Neural progenitor cell (in vitro differentiated cells): ENCODE results near the gene DUOXA2. TPM values are rescaled to one million over a fixed set of nuclear protein-coding genes. Genes with fewer than 3 reads are reported as not detected.

Experiments used
- DNase-seq: peaks from one replicate; pipeline ENCODE4 v3.0.0-alpha.2; 2016; ENCODE audit warnings: low spot score
- H2AFZ ChIP-seq: fragments of 200-600 bp; sonication (generic); replicated peaks from 2 replicates; pipeline ENCODE4 v1.6.1; 2016; ENCODE audit warnings: antibody characterized with exemption
- H3F3A ChIP-seq: fragments of 200-600 bp; sonication (generic); 2 replicates; pipeline ENCODE4 v1.6.1; 2016; ENCODE audit warnings: antibody characterized with exemption, low read depth
- H3K27ac ChIP-seq: fragments of 200-600 bp; sonication (generic); 2 replicates; pipeline ENCODE4 v1.5.1; 2016; ENCODE audit warnings: mild to moderate bottlenecking
- H3K27me3 ChIP-seq: fragments of 200-600 bp; sonication (generic); 2 replicates; pipeline ENCODE4 v1.6.1; 2016; ENCODE audit warnings: mild to moderate bottlenecking, moderate library complexity
- H3K36me3 ChIP-seq: fragments of 200-600 bp; sonication (generic); 2 replicates; pipeline ENCODE4 v1.5.1; 2016
- H3K4me1 ChIP-seq: fragments of 200-600 bp; sonication (generic); 2 replicates; pipeline ENCODE4 v1.6.1; 2016; ENCODE audit warnings: mixed run types
- H3K4me2 ChIP-seq: fragments of 200-600 bp; sonication (generic); 2 replicates; pipeline ENCODE4 v1.6.1; 2016
- H3K4me3 ChIP-seq: fragments of 200-600 bp; sonication (generic); 2 replicates; pipeline ENCODE4 v1.5.1; 2016
- H3K79me2 ChIP-seq: fragments of 200-600 bp; sonication (generic); 2 replicates; pipeline ENCODE4 v1.6.1; 2016; ENCODE audit warnings: low read depth
- H3K9ac ChIP-seq: fragments of 200-600 bp; sonication (generic); 2 replicates; pipeline ENCODE4 v1.6.1; 2016
- H3K9me3 ChIP-seq: fragments of 200-600 bp; sonication (generic); 2 replicates; pipeline ENCODE4 v1.5.1; 2016; ENCODE audit warnings: low read depth
- H4K20me1 ChIP-seq: fragments of 200-600 bp; sonication (generic); 2 replicates; pipeline ENCODE4 v1.6.1; 2016; ENCODE audit warnings: low read depth
- H3K27ac Mint-ChIP-seq: 3 replicates; pipeline ENCODE4 v1.8.0; 2021; ENCODE audit warnings: mixed read lengths
- H3K27me3 Mint-ChIP-seq: 2 replicates; pipeline ENCODE4 v1.8.0; 2022; ENCODE audit warnings: low read depth, mild to moderate bottlenecking, inconsistent platforms, moderate library complexity, mixed read lengths; ENCODE audit not compliant: insufficient read depth
- H3K36me3 Mint-ChIP-seq: 3 replicates; pipeline ENCODE4 v1.8.0; 2021; ENCODE audit warnings: mixed read lengths
- H3K4me1 Mint-ChIP-seq: 3 replicates; pipeline ENCODE4 v1.8.0; 2021; ENCODE audit warnings: mixed read lengths
- H3K4me3 Mint-ChIP-seq: 3 replicates; pipeline ENCODE4 v1.8.0; 2021; ENCODE audit warnings: mild to moderate bottlenecking, moderate library complexity, mixed read lengths
- H3K9me3 Mint-ChIP-seq: 3 replicates; pipeline ENCODE4 v1.8.0; 2020; ENCODE audit warnings: mixed read lengths
- CTCF ChIP-seq: fragments of 200-600 bp; sonication (generic); IDR thresholded peaks from 2 replicates; pipeline ENCODE4 v1.5.1; 2017; ENCODE audit warnings: antibody characterized with exemption, mild to moderate bottlenecking
- EZH2 ChIP-seq: fragments of 200-600 bp; sonication (generic); IDR thresholded peaks from 2 replicates; pipeline ENCODE4 v1.6.1; 2017; ENCODE audit warnings: antibody characterized with exemption, mild to moderate bottlenecking, moderate library complexity
- EZH2phosphoT487 ChIP-seq: fragments of 200-600 bp; sonication (generic); IDR thresholded peaks from 2 replicates; pipeline ENCODE4 v1.6.1; 2017; ENCODE audit warnings: antibody characterized with exemption
- total RNA-seq: library from RNA; depleted of rRNA; stranded (reverse); fragments of >200 nt; gene quantifications from 2 replicates; pipeline ENCODE4 v1.2.3, GENCODE V29; 2015; ENCODE audit warnings: low replicate concordance

Gene DUOXA2
- total RNA-seq, 1 donor from 2014 or later: not detected

- H3K27me3 Mint-ChIP-seq: peaks cover 12% of the 10 kb centered on the region
- H2AFZ ChIP-seq: no peak overlapping the region
These were observed 47.5 kb downstream of the DUOXA2 start for GRCh38 chr15:45161666-45162065.

GRCh38 chr15:45162771-45163507 is 48.8 kb downstream of the DUOXA2 start:
- Histone ChIP-seq H3K9me3 (no peaks in the 10 kb centered on the region), H3K4me3 (no peak overlapping the region), H3K27ac (no peak overlapping the region), H3K9ac (no peak overlapping the region), H3K27me3 (no peaks in the 10 kb centered on the region), H4K20me1 (peaks cover 5% of the 10 kb centered on the region), H3K79me2 (no peaks in the 10 kb centered on the region), H3K36me3 (no peaks in the 10 kb centered on the region), H3K4me2 (no peak overlapping the region), H2AFZ (no peak overlapping the region), H3F3A (peaks cover 25% of the 10 kb centered on the region), H3K4me1 (peaks cover 11% of the 10 kb centered on the region)
- TF ChIP-seq EZH2phosphoT487 (no peak), EZH2 (no peak), CTCF (peak; percentile 87)
- peaks cover 12% of the 10 kb centered on the region for H3K27me3 Mint-ChIP-seq
- DNase-seq: peak; percentile 87
- H3K36me3 Mint-ChIP-seq: peaks cover 3% of the 10 kb centered on the region
- no peak overlapping the region for H3K4me3 Mint-ChIP-seq
- no peaks in the 10 kb centered on the region for H3K9me3 Mint-ChIP-seq
- H3K4me1 Mint-ChIP-seq: peaks cover 18% of the 10 kb centered on the region
- H3K27ac Mint-ChIP-seq: no peak overlapping the region

More at GRCh38 chr15:45161666-45162065, 47.5 kb downstream of the DUOXA2 start:
- TF ChIP-seq EZH2 (no peak), CTCF (no peak), EZH2phosphoT487 (no peak)
- H3K9me3 ChIP-seq: no peaks in the 10 kb centered on the region
- no peak overlapping the region for H3K4me2 ChIP-seq
- peaks cover 1% of the 10 kb centered on the region for H3K36me3 Mint-ChIP-seq
- H3K27me3 ChIP-seq: no peaks in the 10 kb centered on the region
- H3K27ac Mint-ChIP-seq: no peak overlapping the region
- no peak overlapping the region for H3K27ac ChIP-seq
- no peak overlapping the region for H3K9ac ChIP-seq
- no peak overlapping the region for H3K4me3 Mint-ChIP-seq
- H4K20me1 ChIP-seq: no peaks in the 10 kb centered on the region
- no peaks in the 10 kb centered on the region for H3K79me2 ChIP-seq
- no peaks in the 10 kb centered on the region for H3K36me3 ChIP-seq
- H3F3A ChIP-seq: peaks cover 12% of the 10 kb centered on the region
- no peaks in the 10 kb centered on the region for H3K9me3 Mint-ChIP-seq
- H3K4me3 ChIP-seq: no peak overlapping the region
- DNase-seq: no peak
- peaks cover 14% of the 10 kb centered on the region for H3K4me1 ChIP-seq
- H3K4me1 Mint-ChIP-seq: peaks cover 27% of the 10 kb centered on the region

DNA sequence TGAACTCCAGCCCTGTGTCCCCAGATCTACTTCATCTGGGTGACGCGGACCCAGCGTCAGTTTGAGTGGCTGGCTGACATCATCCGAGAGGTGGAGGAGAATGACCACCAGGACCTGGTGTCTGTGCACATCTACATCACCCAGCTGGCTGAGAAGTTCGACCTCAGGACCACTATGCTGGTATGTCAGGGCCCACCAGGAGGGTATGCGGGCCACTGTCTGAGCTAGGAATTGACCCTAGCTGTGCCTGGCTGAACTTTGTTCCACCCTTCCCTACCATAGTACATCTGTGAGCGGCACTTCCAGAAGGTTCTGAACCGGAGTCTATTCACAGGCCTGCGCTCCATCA is 49.4 kb downstream of the DUOXA2 start:
- H3K79me2 ChIP-seq: no peaks in the 10 kb centered on the region
- H3K27ac ChIP-seq: no peak overlapping the region
- peaks cover 7% of the 10 kb centered on the region for H3K4me1 ChIP-seq
- Mint-ChIP-seq H3K27ac (no peak overlapping the region), H3K9me3 (no peaks in the 10 kb centered on the region), H3K4me3 (no peak overlapping the region), H3K27me3 (peaks cover 12% of the 10 kb centered on the region), H3K4me1 (peaks cover 15% of the 10 kb centered on the region), H3K36me3 (peaks cover 3% of the 10 kb centered on the region)
- no peak overlapping the region for H3K4me2 ChIP-seq
- H4K20me1 ChIP-seq: peaks cover 10% of the 10 kb centered on the region
- H2AFZ ChIP-seq: no peak overlapping the region
- H3K36me3 ChIP-seq: no peaks in the 10 kb centered on the region
- H3F3A ChIP-seq: peaks cover 29% of the 10 kb centered on the region
- no peaks in the 10 kb centered on the region for H3K9me3 ChIP-seq
- H3K4me3 ChIP-seq: no peak overlapping the region
- DNase-seq: no peak
- TF ChIP-seq CTCF: no peak
- TF ChIP-seq EZH2: no peak
- TF ChIP-seq EZH2phosphoT487: no peak
- no peaks in the 10 kb centered on the region for H3K27me3 ChIP-seq
- H3K9ac ChIP-seq: no peak overlapping the region
